Activated CD4-positive, CD25-positive, alpha-beta regulatory T cell treated with anti-CD3 and anti-CD28 coated beads, Interleukin-2, amount 50 U/mL, for 16 hours (primary cell): ENCODE results near the gene ZNF121.

Experiments
- DNase-seq: peaks from one replicate; pipeline ENCODE4 v3.0.0-alpha.2; 2020; ENCODE audit warnings: low read depth, low spot score

The ZNF121 gene

GRCh38 chr19:9538183-9539058 lies 45.9 kb downstream of the ZNF121 start, which contains the start of gene ZNF426:
TSS of gene ZNF426 (minus strand) at chr19:9538645. CDS start at chr19:9536232, 2,413 bp downstream.
- peak; percentile 73 for DNase-seq

GRCh38 chr19:9535934-9536333 lies 48.4 kb downstream of the ZNF121 start:
- DNase-seq: no peak

- DNase-seq: no peak
These were observed 52.4 kb downstream of the ZNF121 start for GRCh38 chr19:9531933-9532332.

- DNase-seq: no peak
These were observed 55.5 kb downstream of the ZNF121 start for GRCh38 chr19:9528757-9529336.

- DNase-seq: no peak
These were observed 60.3 kb downstream of the ZNF121 start for GRCh38 chr19:9523885-9524474.
